HEK293T (cell line): ENCODE measurements around the gene HRH4.

ENCODE experiments used
- CTCF ChIA-PET: fragments of 350-600 bp; formaldehyde crosslinking; extraction: SDS; loops from one replicate; lab custom pipeline; 2021; ENCODE audit warnings: antibody characterized with exemption, inconsistent platforms; lab: Yijun Ruan, JAX
- POLR2A ChIA-PET: fragments of 350-600 bp; formaldehyde crosslinking; extraction: SDS; loops from one replicate; lab custom pipeline; 2020; ENCODE audit warnings: antibody characterized with exemption, inconsistent platforms; lab: Yijun Ruan, JAX
- DNase-seq: peaks from one replicate; pipeline ENCODE4 v3.0.0; 2012; ENCODE audit warnings: mixed read lengths; ENCODE audit errors: extremely low spot score
- ARNT ChIP-seq: fragments of 450-650 bp; IDR thresholded peaks from 2 replicates; pipeline ENCODE4 v1.6.1; 2017; ENCODE audit warnings: mild to moderate bottlenecking
- BHLHE40 ChIP-seq: fragments of 450-650 bp; IDR thresholded peaks from 2 replicates; pipeline ENCODE4 v1.6.1; 2016; ENCODE audit warnings: mild to moderate bottlenecking, moderate library complexity, borderline replicate concordance
- CTBP1 ChIP-seq: fragments of 450-650 bp; IDR thresholded peaks from 2 replicates; pipeline ENCODE4 v1.6.1; 2016; ENCODE audit warnings: borderline replicate concordance
- ELF4 ChIP-seq: fragments of 450-650 bp; IDR thresholded peaks from 2 replicates; pipeline ENCODE4 v1.6.1; 2017; ENCODE audit warnings: antibody characterized with exemption
- FOXA1 ChIP-seq: fragments of 450-650 bp; IDR thresholded peaks from 2 replicates; pipeline ENCODE4 v1.6.1; 2016; ENCODE audit warnings: mild to moderate bottlenecking
- FOXK2 ChIP-seq: fragments of 450-650 bp; IDR thresholded peaks from 2 replicates; pipeline ENCODE4 v1.6.1; 2016; ENCODE audit warnings: mild to moderate bottlenecking
- FOXM1 ChIP-seq: fragments of 450-650 bp; IDR thresholded peaks from 2 replicates; pipeline ENCODE4 v1.6.1; 2017; ENCODE audit warnings: mild to moderate bottlenecking, borderline replicate concordance
- HDGF ChIP-seq: fragments of 450-650 bp; IDR thresholded peaks from 2 replicates; pipeline ENCODE4 v1.6.1; 2017; ENCODE audit warnings: antibody characterized with exemption, borderline replicate concordance
- L3MBTL2 ChIP-seq: fragments of 450-650 bp; conservative IDR thresholded peaks from 2 replicates; pipeline ENCODE4 v1.6.1; 2016; ENCODE audit warnings: mild to moderate bottlenecking
- LEF1 ChIP-seq: fragments of 450-650 bp; IDR thresholded peaks from 2 replicates; pipeline ENCODE4 v1.6.1; 2017; ENCODE audit warnings: mild to moderate bottlenecking, borderline replicate concordance
- NFRKB ChIP-seq: fragments of 450-650 bp; IDR thresholded peaks from 2 replicates; pipeline ENCODE4 v1.6.1; 2016; ENCODE audit warnings: mild to moderate bottlenecking, moderate library complexity
- PKNOX1 ChIP-seq: fragments of 450-650 bp; IDR thresholded peaks from 2 replicates; pipeline ENCODE4 v1.6.1; 2016
- SP1 ChIP-seq: fragments of 450-650 bp; IDR thresholded peaks from 2 replicates; pipeline ENCODE4 v1.6.1; 2017
- SUZ12 ChIP-seq: fragments of 450-650 bp; IDR thresholded peaks from 2 replicates; pipeline ENCODE4 v1.6.1; 2016; ENCODE audit warnings: mild to moderate bottlenecking
- TARDBP ChIP-seq: fragments of 450-650 bp; IDR thresholded peaks from 2 replicates; pipeline ENCODE4 v1.6.1; 2016
- ZNF384 ChIP-seq: fragments of 450-650 bp; IDR thresholded peaks from 2 replicates; pipeline ENCODE4 v1.6.1; 2016

HRH4 gene

DNA sequence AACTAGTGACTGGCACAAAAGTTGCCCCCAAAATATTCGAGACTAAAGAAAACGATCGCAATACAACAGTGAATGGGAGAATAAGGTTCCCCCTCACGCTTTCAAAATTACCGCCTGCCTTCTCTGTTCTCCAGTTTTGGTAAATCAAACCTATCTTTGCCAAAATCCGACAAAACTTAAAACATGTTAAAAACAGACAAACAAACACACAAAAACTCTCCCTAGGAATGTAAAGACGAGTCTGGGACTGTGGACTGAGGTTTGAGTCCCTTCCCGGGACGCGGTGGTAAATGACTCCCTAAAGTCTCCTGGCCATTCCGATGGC is 34.4 kb upstream of the HRH4 start:
- no peak for DNase-seq
- ChIA-PET CTCF (no interaction called here), POLR2A (interaction anchor here (0.6 to 1.9 kb wide), 20 partner anchors 10 to 500 kb away, joined by 3 to 24 read pairs (median 6); partner anchors contain the start of genes HRH4 and OSBPL1A)
- no peak for TF ChIP-seq LEF1
- no peak for TF ChIP-seq FOXM1
- no peak for TF ChIP-seq L3MBTL2
- TF ChIP-seq SUZ12, result no peak
- no peak for TF ChIP-seq SP1
- no peak for TF ChIP-seq BHLHE40
- no peak for TF ChIP-seq TARDBP
- TF ChIP-seq FOXA1, result no peak
- no peak for TF ChIP-seq ELF4
- no peak for TF ChIP-seq ARNT
- TF ChIP-seq FOXK2, result no peak
- no peak for TF ChIP-seq ZNF384

- ChIA-PET POLR2A (interaction anchor here (0.6 to 1.9 kb wide), 21 partner anchors 10 to 501 kb away, joined by 3 to 24 read pairs (median 6); partner anchors contain the start of genes CABYR, HRH4 and OSBPL1A), CTCF (interaction anchor here (0.7 kb wide), 1 partner anchor 69 kb away, joined by 3 read pairs; no protein-coding TSS in a partner anchor)
- TF ChIP-seq FOXM1 (peak; percentile 76; the same call in 1 of the 2 replicates), BHLHE40 (no peak), PKNOX1 (no peak), CTBP1 (no peak), ELF4 (no peak), SUZ12 (no peak), FOXA1 (no peak), L3MBTL2 (peak; percentile 92), ARNT (peak; percentile 54; the same call in 1 of the 2 replicates), TARDBP (no peak), LEF1 (0 out of 2 replicates have a peak, but pooled peaks have one; percentile 49)
- peak; percentile 98 for DNase-seq
Measured at GRCh38 chr18:24426398-24427294, 33.8 kb upstream of the HRH4 start, which contains the start of gene IMPACT. IMPACT (plus strand) TSS chr18:24426670; CDS start chr18:24426757, 87 bp downstream.

DNA sequence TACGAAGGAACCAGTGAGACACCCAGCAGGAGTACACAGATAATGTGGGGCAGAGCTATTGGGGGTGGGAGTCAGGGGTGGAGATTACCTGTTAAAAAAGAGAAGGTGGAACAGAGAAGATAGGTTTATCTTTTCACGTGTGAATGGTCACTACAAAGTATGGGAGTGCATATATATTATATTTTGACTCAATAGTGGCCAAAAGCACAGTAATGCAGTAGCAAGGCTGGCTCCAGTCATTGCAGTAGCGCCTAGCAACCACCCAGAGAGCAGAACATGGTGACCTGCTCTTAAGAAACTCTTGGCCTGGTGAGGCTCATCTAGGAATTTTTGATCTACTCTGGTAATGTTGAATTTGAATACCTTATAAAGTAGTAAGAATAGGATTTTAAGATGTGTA is 33.0 kb upstream of the HRH4 start:
- TF ChIP-seq L3MBTL2, result no peak
- TF ChIP-seq LEF1, result no peak
- no peak for TF ChIP-seq SUZ12
- no peak for TF ChIP-seq PKNOX1
- TF ChIP-seq ARNT, result no peak
- CTCF ChIA-PET, result interaction anchor here (0.7 kb wide), 1 partner anchor 70 kb away, joined by 3 read pairs; no protein-coding TSS in a partner anchor
- DNase-seq, result peak; percentile 17
- POLR2A ChIA-PET, result interaction anchor here (0.9 to 1.9 kb wide), 9 partner anchors 11 to 502 kb away, joined by 4 to 24 read pairs (median 6); partner anchors contain the start of genes CABYR, HRH4 and OSBPL1A

DNA sequence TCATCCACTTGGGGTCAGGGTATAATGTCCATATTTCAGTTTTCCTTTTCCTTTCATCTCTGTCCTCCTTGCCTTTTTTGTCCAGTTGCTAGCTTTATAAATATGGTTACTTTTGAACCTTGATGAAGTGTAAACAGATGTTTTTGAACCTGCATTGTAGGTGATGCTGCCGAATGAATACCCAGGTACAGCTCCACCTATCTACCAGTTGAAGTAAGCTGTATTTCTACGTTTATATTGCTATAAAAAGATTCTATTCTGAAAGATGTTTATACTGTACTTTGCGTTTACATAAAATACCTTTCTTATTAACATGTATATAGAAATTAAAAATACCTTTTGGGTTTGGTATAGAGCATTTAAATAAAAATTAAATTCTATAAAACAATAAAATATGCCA is 31.7 kb upstream of the HRH4 start:
- CTCF ChIA-PET, result interaction anchor here (0.8 kb wide), 1 partner anchor 15 kb away, joined by 3 read pairs; no protein-coding TSS in a partner anchor

DNA sequence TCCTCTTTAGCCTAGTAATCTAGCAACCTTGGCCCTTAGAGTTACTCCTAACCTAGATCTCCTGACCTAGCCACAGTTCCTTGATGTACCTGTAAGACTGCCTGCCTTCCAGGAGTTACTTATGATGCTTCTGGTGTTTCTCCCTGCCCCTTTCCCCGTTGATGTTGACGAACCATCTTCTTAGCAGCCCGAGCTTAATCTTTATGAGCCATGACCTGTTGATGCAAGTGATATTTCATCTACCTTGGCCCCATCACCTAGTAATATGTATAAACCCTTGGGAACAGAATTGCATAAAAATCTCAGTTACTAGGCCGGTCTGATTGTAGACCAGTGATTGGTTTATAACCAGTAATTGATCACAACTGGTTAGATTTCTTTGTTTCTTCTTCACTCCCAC is 31.2 kb upstream of the HRH4 start:
- ChIA-PET POLR2A (no interaction called here), CTCF (no interaction called here)
- TF ChIP-seq HDGF (no peak), FOXA1 (no peak), LEF1 (no peak), PKNOX1 (no peak), TARDBP (no peak), CTBP1 (no peak), SUZ12 (no peak), NFRKB (no peak), FOXK2 (no peak), FOXM1 (no peak), ELF4 (no peak), L3MBTL2 (no peak), BHLHE40 (no peak), ZNF384 (no peak), ARNT (no peak), SP1 (no peak)
- DNase-seq, result no peak

More for the DNA sequence above, 31.7 kb upstream of the HRH4 start:
- DNase-seq, result no peak
- TF ChIP-seq FOXM1 (no peak), BHLHE40 (no peak), FOXA1 (no peak), PKNOX1 (no peak), TARDBP (no peak), SP1 (no peak), ARNT (no peak)
- POLR2A ChIA-PET, result interaction anchor here (0.7 to 0.8 kb wide), 2 partner anchors 17 to 32 kb away, joined by 3 read pairs; no protein-coding TSS in a partner anchor
